A549 treated with GW870086 at 1 μM for 4 hours (cell line): ENCODE results near the gene FAM118A. TPM values are rescaled to one million over a fixed set of nuclear protein-coding genes. Genes with fewer than 3 reads are reported as not detected.

Experiments
- total RNA-seq: library from RNA; stranded (reverse); fragments of 200-300 nt; extraction: Qiagen RNA extraction; gene quantifications from 5 replicates; pipeline ENCODE4 v1.2.3, GENCODE V29; 2022; ENCODE audit warnings: low read depth

The FAM118A gene
- 8.6 to 13.6 TPM (median 11.5 TPM) in 5 replicates for total RNA-seq

DNA sequence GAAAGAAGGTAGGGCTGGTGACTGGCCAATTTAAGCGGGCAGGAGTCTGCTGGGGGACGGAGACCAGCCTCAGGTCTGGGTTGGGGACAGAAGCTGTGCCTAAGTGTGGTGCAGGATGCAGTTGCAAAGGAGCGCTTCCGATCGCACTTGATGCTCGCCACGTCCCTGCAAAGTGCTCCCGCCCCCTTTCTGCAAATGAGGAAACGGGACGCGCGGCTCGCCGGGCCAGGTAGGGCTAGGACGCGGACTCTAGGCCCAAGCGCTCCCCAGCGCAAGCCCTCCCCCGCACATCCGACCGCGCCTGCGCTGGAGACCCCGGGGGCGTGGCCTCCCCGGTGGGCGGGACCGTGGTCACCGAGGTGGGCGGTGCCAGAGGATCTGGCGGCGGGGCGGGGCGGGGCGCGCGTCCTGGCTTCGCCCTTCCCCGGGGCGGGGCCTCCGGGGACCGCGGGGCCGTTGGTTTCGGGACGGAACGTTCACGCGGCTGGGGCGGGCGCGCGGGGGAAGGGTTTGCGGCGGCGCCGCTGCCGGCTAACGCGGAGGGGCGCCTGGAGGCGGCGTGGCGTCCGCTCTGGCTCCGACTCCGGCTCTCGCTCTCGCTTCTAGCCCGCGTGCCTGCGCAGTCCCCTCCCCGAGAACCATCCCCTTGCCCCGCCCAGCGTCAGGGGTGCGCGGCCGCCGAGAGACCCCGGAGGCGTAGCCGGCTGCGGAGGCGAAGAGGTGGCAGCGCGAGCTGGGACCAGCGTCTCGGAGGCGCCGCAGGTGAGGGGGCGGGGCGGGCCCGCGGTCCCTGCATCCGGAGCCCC, at the start of gene FAM118A:
Gene FAM118A, plus strand, starts transcription at position 513 of the 806 bp plus-strand sequence. CDS start 12,446 bp downstream, outside the sequence.

DNA sequence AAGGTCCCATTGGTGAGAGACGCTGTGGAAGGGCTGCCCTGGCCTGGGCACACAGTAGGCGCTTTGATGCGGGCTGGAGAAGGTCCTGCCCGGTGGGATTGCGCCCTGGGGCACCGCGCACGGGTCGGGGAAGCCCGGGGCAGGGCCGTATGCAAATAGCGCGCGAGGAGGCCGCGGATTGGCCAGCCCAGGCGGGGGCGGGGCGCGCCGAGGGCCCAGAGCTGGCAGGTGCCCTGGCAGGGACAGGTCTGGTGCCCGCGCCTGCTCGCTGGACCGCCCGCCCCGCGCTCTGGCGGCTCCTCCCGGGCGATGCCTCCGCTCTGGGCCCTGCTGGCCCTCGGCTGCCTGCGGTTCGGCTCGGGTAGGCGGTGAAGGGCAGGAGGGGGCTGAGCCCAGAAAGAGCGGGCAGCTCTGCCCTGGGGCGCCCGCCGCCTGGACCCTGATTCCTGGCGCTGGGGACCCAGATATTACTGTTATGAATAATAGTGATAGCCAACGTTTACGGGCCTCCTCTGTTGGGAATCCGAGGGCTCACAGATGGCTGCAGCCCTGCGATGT, 24.9 kb upstream of the FAM118A start, which contains the start of gene UPK3A:
Gene UPK3A, plus strand, starts transcription at position 245 of the 558 bp plus-strand sequence. Its CDS starts 65 bp downstream, at position 310.

Other genes starting within 250 kb of the FAM118A start
- gene NUP50, start 146.0 kb upstream of the FAM118A start, total RNA-seq: 23.6 to 32.9 TPM (median 29.7 TPM) in 5 replicates
- 63.8 to 83.7 TPM (median 81.1 TPM) in 5 replicates for gene KIAA0930, start 69.0 kb upstream of the FAM118A start, total RNA-seq
- gene UPK3A, start 25.0 kb upstream of the FAM118A start, total RNA-seq: not detected in 5 replicates
- gene SMC1B, start 103.7 kb downstream of the FAM118A start, total RNA-seq: 0.03 TPM in 2 of 5 replicates, not detected in the others
- 1.4 to 2.3 TPM (median 1.7 TPM) in 5 replicates for gene RIBC2, start 103.8 kb downstream of the FAM118A start, total RNA-seq
- gene FBLN1, start 192.9 kb downstream of the FAM118A start, total RNA-seq: 35.8 to 50.8 TPM (median 50.2 TPM) in 5 replicates